NK-92 treated with Interleukin-12 subunit alpha and Interleukin-12 subunit beta, amount 100 ng/mL, for 24 hours (cell line): ENCODE data around the gene PDE2A.

Experiments
- DNase-seq: peaks from one replicate; lab custom pipeline; 2025; lab: John Stamatoyannopoulos, UW

The PDE2A gene

GRCh38 chr11:72544589-72544988 is 129.6 kb downstream of the PDE2A start:
- DNase-seq: no peak

GRCh38 chr11:72543849-72544542 is 130.2 kb downstream of the PDE2A start:
- no peak for DNase-seq

- no peak for DNase-seq
These were observed 132.8 kb downstream of the PDE2A start for GRCh38 chr11:72541257-72541974.

GRCh38 chr11:72537051-72537450 is 137.2 kb downstream of the PDE2A start:
- DNase-seq: no peak

GRCh38 chr11:72535194-72535547 is 139.1 kb downstream of the PDE2A start:
- DNase-seq: no peak

GRCh38 chr11:72534371-72535193 is 139.6 kb downstream of the PDE2A start:
- DNase-seq: no peak

- no peak for DNase-seq
These were observed 145.2 kb downstream of the PDE2A start for GRCh38 chr11:72529068-72529467.

GRCh38 chr11:72528121-72528520 is 146.1 kb downstream of the PDE2A start:
- no peak for DNase-seq
